ENCODE results near the gene ACSL1.
"Not testable (repeated sequence)": the region's sequence is repeated elsewhere in the genome, so short reads cannot be mapped to it uniquely, and the experiment has no call there.

The ACSL1 gene

DNA sequence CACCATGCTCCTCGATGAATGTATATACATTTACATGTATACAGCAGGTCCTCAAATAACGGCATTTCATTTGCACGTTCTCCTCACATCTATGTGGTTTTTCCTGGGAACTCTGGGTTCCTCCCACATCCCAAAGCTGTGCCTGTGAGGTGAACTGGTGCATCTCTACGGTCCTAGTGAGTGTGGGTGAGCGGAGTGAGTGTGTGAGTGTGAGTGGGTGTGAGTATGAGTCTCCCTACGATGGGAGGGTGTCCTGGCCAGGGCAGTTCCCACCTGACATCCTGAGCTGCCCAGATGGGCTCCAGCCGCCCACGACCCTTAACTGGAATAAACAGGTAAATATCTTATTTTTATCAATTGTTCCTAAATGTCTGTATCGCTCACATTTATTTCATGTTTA is 40.0 kb downstream of the ACSL1 start:
- no peak for DNase-seq

DNA sequence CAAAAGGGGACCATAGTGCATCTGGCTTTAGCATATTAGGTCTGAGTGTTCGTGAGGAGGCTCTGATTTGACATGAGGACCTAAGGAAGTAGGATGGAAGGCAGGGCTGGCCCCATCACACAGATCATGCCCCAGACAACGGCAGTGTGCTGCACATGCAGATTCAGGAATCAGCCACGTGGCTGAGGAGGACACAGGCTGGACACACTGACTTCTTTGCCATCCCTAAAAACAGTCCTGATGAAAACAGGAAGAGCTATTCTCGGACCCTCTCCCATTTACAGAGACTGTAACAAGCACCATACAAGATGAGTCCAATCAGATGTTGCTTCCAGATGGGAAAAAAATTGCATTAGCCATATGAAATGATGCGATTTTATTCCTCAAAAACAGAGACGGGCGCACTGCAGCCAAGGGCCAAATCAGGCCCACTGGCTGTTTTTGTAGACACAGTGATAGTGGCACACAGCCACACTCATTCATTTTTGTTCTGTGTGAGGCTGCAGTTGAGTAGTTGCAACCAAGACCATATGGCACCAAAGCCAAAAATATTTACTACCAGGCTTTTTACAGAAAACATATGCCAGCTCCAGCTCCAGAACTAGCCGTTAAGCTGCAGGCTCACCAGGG is 41.0 kb downstream of the ACSL1 start:
- no peak for DNase-seq

GRCh38 chr4:184782731-184783373 is 42.9 kb downstream of the ACSL1 start:
- DNase-seq: no peak

- not testable (repeated sequence) for DNase-seq
Observed at GRCh38 chr4:184779160-184779559, 46.6 kb downstream of the ACSL1 start.

GRCh38 chr4:184778325-184778724 is 47.4 kb downstream of the ACSL1 start:
- DNase-seq: no peak

DNA sequence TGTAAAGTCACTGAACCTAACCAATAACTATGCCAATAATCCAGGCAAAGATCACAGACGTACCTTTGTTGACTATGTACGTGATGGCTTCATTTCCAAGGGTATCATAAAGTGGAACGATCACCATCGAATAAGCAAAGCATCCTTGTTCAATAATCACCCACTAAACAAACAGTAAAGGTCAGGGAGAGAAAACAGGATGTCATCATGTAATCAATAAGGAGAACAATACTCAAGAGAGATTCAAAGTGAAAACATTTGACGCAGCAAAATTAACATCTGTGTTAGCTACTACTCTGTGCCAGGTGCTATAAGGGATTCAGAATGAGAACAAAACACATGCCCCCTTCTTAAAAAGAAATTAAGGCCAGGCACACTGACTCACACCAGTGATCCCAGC is 48.9 kb downstream of the ACSL1 start:
- no peak for DNase-seq

DNA sequence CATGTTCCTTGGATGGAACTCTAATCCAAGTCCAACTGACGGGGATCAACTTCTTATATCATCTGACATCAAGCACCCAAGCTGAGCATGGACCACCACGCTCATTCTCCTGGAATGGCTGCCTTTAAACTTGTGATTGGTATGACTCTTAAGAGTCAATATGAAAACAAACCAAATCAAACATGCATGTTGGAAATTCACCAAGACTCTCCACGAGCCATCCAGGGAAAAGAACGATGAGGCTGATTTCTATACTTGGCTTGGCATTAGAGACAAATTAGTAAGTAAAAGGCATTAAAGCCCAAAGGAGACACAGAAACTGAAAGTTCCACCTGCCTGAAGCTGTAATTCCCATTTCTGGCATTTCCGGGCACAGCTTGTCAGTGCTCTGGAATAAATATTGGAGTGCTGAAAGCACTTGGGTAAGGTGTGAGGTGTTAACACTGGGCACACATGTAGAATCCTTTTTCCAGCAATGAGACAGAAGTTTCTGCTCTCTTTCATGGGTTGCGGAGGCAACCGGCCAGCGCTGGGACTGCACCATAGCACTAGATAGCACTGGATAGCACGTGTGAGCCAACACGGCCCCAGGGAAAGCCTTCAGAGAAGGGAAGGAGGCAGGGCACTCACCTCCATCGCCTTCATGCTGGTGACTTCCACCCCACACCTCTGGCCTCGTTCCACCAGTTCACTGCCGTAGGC is 49.8 kb downstream of the ACSL1 start:
- no peak for DNase-seq

DNA sequence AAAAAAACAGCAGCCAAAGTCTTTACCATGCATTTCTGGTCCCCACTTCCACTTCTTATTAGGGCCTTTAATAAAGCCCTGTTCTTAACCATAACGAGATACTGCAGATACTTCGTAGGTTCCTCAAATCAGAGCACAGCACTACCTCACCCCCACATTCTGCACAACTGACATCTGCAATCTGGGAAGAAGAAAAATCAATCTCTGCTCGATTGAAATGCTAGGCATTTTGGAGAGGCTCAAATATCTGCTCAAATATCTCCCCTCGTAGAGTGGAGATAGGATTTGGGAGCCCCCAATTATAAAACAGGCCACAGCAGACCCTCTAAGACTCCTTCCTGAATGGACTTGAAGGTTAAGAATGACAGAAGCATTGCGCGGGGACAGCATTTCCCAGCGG is 51.6 kb downstream of the ACSL1 start:
- no peak for DNase-seq

GRCh38 chr4:184771416-184771815 is 54.4 kb downstream of the ACSL1 start:
- DNase-seq: no peak

DNA sequence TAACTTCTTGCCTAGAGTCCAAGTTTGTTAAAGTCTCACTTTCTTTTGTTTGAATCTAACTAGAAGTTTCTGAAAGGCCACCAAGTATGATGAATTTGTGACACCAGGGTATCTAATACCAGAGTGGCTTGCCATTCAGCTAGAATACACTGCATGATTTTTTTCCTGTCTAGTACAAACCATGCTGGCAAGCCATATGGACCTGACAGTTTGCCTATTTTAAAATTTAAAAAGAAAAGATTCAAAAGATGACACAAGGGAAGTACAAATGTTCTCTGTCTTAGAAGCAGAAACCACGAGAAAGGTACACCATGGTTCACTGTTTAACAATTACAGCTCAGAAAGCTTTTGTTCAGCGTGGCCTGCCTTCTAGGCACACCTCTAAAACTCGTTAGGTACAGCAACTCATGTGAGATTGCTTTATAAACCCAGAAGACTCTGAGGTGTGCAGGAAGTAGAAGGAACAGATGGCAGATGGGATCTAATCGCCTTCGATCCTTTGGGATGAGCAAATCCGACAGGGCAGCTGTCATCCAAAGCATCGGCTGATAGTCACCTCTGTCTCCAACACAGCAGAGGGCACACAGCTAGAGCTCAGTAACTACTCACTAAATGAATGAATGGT is 56.5 kb downstream of the ACSL1 start:
- no peak for DNase-seq

DNA sequence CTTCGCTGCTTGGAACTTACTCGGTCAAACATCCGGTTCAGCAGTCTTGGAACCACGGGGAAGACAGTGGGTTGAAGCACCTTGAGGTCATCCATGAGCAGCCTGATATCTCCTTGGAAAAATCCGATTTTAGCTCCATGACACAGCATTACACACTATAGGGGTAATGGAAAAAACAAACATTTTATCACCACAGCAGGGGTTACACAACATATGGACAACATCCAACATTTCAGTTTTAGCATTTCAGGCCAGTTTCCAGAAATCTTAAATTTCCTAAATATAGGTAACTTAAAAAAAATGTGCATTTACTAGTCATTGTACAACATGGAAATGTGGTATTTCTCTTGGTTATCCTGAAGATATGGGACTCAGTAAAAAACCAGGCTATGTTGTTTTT is 57.5 kb downstream of the ACSL1 start:
- no peak for DNase-seq

DNA sequence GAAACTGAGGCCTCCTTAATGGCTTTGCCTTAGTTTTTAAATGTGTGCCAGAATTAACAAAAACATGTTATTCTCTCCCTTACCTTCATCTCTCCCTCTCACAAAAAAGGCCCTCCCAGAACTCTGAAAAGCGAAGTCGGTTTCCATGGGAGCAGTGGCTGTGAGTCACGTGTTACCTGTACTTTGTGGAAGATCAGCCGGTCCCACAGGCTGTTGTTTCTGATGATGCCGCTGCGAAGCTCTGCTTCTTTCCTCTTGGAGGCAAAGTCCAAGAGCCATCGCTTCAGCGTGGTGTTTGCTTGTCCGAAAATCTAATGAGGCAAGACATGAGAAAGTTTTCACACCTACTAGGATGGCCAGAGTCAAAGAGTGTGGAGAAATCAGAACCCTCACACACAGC is 59.3 kb downstream of the ACSL1 start:
- DNase-seq: no peak

- no peak for DNase-seq
Observed at GRCh38 chr4:184765473-184766340, 60.1 kb downstream of the ACSL1 start.

- DNase-seq: no peak
Observed at GRCh38 chr4:184764601-184765000, 61.2 kb downstream of the ACSL1 start.

DNA sequence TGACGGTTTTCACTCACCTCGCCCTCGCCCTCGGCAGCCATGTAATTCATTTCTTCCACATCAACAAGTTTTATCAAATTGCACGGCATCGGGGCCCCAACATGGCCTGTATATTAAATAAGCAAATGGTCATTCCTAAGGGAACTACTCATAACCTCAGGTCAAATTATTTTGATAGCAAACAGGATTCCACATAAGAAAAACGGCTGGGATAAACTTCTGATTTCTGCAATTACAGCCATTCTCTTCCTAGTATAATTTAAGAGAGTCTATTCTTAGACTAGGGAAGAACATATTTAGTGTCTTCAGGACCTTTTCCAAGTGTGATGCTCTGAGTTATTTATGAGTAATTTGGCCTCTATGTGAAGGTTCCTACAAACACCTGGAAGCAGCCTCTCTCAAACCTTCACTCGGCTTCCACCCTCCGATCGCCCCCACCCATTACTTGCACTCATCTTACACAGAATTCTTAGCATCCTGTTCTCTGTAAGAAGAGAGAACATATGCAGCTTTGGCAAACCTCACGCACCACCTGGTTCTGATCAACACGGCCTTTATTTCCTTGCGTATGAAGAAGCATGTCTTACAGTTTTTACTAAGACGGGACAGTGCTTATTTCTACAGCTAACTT is 62.5 kb downstream of the ACSL1 start:
- no peak for DNase-seq

GRCh38 chr4:184762100-184762499 is 63.7 kb downstream of the ACSL1 start:
- DNase-seq: peak; percentile 49

GRCh38 chr4:184760681-184761080 is 65.1 kb downstream of the ACSL1 start:
- DNase-seq: no peak

DNA sequence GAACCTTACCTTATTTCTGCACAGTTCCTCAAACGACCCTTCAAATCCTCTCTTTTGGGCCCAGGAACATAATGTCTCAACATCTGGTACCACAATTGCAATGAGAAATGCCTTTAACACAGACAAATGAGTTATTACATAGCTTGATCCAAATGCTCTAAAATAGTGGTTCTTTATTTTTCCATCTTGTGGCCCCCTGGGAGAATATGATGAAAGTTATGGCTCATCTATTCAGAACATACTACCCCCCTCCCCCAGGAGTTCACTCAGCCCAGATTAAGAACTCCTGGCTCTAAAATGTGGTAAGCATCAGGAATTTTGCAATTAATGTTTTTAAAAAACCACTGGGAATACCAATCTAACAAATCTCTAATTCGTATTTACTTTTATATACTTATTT is 68.0 kb downstream of the ACSL1 start:
- DNase-seq: no peak

GRCh38 chr4:184756399-184756798 is 69.4 kb downstream of the ACSL1 start:
- DNase-seq: peak; percentile 87

GRCh38 chr4:184755278-184755677 is 70.5 kb downstream of the ACSL1 start:
- no peak for DNase-seq

GRCh38 chr4:184752496-184753275 is 73.1 kb downstream of the ACSL1 start:
- no peak for DNase-seq

DNA sequence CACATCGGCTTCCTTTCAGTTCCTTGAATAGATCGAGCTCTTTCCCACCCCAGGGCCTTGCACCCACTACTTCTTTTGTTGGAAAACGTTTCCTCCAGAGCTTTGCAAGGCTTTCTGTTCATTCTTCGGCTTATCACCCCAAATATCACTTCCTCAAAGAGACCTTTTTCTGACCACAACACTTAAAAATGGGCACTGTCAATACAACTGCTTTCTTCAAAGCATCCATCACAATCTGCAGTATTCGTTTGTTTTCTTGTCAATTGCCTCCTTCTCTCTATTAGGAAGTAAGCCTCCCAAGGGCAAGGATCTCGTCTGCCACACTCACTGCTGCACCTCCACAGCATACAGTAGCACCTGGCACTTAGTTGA is 74.2 kb downstream of the ACSL1 start:
- peak; percentile 32 for DNase-seq
